Nephron progenitor cell (in vitro differentiated cells): ENCODE results near the gene APOBEC3A.
A peak's percentile ranks its signal among the peaks of the same experiment; 100 is the strongest.
"Not testable (repeated sequence)": the region's sequence is repeated elsewhere in the genome, so short reads cannot be mapped to it uniquely, and the experiment has no call there.

Experiments used
- DNase-seq: peaks from one replicate; pipeline ENCODE4 v3.0.0; 2021
- H3K27ac Mint-ChIP-seq: 2 replicates; pipeline ENCODE4 v1.8.0; 2021; ENCODE audit warnings: mild to moderate bottlenecking, moderate library complexity, mixed read lengths
- H3K27me3 Mint-ChIP-seq: 2 replicates; pipeline ENCODE4 v1.8.0; 2021; ENCODE audit warnings: mild to moderate bottlenecking, low read depth, mixed read lengths; ENCODE audit not compliant: poor library complexity
- H3K36me3 Mint-ChIP-seq: 2 replicates; pipeline ENCODE4 v1.8.0; 2021; ENCODE audit warnings: low read depth, mixed read lengths
- H3K4me1 Mint-ChIP-seq: 2 replicates; pipeline ENCODE4 v1.8.0; 2021; ENCODE audit warnings: mixed read lengths
- H3K4me3 Mint-ChIP-seq: 2 replicates; pipeline ENCODE4 v1.8.0; 2021; ENCODE audit warnings: mild to moderate bottlenecking, moderate library complexity, mixed read lengths
- H3K9me3 Mint-ChIP-seq: 2 replicates; pipeline ENCODE4 v1.8.0; 2021; ENCODE audit warnings: mild to moderate bottlenecking, moderate library complexity, mixed read lengths
- TF ChIP-seq, protein P1 (sequence below): fragments of 200-600 bp; sonication (generic); IDR thresholded peaks from 2 replicates; pipeline ENCODE4 v1.5.0; 2021; ENCODE audit warnings: antibody characterized with exemption

The APOBEC3A gene

DNA sequence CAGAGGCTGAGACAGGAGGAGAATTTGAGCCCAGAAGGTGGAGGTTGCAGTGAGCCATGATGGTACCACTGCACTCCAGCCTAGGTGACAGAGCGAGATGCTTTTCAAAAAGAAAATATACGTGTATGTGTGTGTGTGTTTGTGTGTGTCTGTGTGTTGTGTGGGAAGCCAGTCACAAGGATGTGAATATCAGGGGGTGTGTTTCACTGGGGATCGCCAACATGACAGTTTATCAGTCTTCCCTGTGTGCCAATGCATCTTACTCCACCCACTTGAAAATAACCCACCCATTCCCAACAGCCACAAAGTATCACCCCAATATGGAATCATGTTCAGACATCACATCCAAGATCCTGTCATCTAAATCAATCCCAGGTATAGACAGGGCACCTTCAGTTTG, 14.4 kb downstream of the APOBEC3A start:
- H3K4me3 Mint-ChIP-seq = no peak overlapping the region
- no peaks in the 10 kb centered on the region for H3K36me3 Mint-ChIP-seq
- peaks cover 26% of the 10 kb centered on the region for H3K9me3 Mint-ChIP-seq
- H3K27ac Mint-ChIP-seq = no peak overlapping the region
- TF ChIP-seq, protein P1, sequence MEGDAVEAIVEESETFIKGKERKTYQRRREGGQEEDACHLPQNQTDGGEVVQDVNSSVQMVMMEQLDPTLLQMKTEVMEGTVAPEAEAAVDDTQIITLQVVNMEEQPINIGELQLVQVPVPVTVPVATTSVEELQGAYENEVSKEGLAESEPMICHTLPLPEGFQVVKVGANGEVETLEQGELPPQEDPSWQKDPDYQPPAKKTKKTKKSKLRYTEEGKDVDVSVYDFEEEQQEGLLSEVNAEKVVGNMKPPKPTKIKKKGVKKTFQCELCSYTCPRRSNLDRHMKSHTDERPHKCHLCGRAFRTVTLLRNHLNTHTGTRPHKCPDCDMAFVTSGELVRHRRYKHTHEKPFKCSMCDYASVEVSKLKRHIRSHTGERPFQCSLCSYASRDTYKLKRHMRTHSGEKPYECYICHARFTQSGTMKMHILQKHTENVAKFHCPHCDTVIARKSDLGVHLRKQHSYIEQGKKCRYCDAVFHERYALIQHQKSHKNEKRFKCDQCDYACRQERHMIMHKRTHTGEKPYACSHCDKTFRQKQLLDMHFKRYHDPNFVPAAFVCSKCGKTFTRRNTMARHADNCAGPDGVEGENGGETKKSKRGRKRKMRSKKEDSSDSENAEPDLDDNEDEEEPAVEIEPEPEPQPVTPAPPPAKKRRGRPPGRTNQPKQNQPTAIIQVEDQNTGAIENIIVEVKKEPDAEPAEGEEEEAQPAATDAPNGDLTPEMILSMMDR = no peak
- DNase-seq = no peak
- H3K4me1 Mint-ChIP-seq = peaks cover 12% of the 10 kb centered on the region
- H3K27me3 Mint-ChIP-seq = peaks cover 39% of the 10 kb centered on the region

DNA sequence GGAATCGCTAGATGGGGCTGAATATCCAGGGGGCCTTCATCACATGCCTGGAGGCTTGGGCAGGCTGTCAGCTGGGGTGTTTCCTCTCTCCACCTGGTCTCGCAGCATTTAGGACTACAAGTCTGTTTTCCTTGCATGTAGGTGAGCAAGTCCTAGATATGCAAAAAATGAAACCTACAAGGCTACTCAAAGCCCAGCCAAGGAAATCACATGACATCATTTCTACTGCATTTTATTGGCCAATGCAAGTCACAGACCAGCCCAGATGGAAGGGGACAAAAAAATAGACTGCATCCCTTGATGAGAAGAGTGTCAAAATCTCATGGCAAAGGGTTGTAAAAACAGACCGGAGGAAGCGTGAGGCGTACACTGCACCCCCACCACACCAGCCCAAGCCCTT, 15.1 kb downstream of the APOBEC3A start:
- Mint-ChIP-seq H3K9me3 (peaks cover 33% of the 10 kb centered on the region), H3K27ac (no peak overlapping the region)

DNA sequence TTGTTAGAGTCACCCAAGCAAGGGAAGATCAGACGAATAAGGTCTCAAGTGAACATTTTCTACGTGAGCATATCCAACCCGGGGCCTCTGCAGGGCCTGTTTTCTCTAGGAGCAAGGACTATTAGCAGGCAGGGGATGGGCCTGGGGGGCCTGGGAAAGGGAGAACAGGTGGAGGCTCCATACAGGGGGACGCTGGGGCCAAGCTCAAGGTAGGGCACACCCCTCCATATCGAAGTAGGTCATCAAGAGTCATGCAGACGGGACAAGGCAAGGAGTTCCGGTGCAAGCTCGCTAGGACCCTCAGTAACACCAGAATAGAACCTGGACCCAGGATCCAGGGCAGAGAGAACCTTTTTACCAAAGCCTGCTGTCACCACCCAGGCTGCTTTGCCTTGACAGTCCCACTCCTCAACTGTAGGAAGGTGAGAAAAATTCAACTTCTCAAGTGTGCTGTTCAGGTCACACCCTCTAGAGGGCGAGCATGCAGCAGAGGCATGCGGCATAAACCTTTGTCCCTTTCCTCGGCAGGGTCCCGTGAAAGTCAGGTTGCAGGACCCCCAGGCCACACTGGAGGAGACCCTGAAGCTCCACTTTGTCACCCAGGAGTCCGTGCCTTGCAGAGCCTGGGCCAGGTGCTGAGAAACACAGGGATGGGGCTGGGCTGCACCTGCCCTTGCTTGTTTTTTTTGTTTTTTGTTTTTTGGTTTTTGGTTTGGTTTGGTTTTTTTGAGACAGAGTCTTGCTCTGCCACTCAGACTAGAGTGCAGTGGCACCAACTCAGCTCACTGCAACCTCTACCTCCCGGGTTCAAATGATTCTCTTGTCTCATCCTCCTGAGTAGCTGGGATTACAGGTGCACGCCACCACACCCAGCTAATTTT, 16.1 kb downstream of the APOBEC3A start:
- peak; percentile 70 for DNase-seq
- peaks cover 4% of the 10 kb centered on the region for H3K36me3 Mint-ChIP-seq
- H3K4me1 Mint-ChIP-seq = peaks cover 10% of the 10 kb centered on the region
- no peak overlapping the region for H3K27ac Mint-ChIP-seq
- peaks cover 39% of the 10 kb centered on the region for H3K27me3 Mint-ChIP-seq
- TF ChIP-seq, protein P1 = peak; percentile 77
- H3K9me3 Mint-ChIP-seq = peaks cover 40% of the 10 kb centered on the region
- H3K4me3 Mint-ChIP-seq = no peak overlapping the region

More for the DNA sequence above, 15.1 kb downstream of the APOBEC3A start:
- H3K27me3 Mint-ChIP-seq = peaks cover 35% of the 10 kb centered on the region
- H3K4me3 Mint-ChIP-seq = no peak overlapping the region
- H3K36me3 Mint-ChIP-seq = no peaks in the 10 kb centered on the region
- peaks cover 10% of the 10 kb centered on the region for H3K4me1 Mint-ChIP-seq
- no peak for DNase-seq
- TF ChIP-seq, protein P1 = no peak

DNA sequence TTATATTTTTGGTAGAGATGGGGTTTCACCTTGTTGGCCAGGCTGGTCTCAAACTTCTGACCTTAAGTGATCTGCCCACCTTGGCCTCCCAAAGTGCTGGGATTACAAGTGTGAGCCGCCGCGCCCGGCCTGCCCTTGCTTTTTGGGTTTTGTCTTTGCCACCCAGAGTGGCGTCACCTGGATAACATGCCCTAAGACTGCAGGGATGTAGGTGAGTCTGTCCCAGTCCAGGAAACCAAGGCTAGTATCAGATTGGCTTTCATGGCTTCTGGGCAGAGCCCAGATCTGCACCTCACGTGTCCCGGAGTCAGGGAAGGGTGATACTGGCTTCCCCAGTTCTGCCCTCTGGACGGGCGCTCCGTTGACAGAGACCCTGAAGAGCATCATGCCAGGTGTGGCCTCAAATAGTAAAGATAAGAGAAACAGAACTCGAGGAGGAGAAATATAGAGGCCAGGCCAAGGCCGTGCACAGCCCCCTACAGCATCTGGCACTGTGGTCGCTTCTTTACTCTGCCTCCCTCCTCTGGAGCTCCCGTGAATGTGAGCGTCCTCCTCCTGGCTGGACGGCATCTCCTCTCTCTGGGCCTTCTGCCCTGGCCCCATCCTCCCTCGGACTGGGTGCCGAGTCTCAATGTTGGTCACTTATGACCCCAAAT, 16.9 kb downstream of the APOBEC3A start:
- no peak for DNase-seq
- peaks cover 4% of the 10 kb centered on the region for H3K36me3 Mint-ChIP-seq
- H3K27ac Mint-ChIP-seq = no peak overlapping the region
- peaks cover 37% of the 10 kb centered on the region for H3K27me3 Mint-ChIP-seq
- no peak overlapping the region for H3K4me3 Mint-ChIP-seq
- TF ChIP-seq, protein P1 = no peak
- peaks cover 6% of the 10 kb centered on the region for H3K4me1 Mint-ChIP-seq
- H3K9me3 Mint-ChIP-seq = peaks cover 44% of the 10 kb centered on the region

DNA sequence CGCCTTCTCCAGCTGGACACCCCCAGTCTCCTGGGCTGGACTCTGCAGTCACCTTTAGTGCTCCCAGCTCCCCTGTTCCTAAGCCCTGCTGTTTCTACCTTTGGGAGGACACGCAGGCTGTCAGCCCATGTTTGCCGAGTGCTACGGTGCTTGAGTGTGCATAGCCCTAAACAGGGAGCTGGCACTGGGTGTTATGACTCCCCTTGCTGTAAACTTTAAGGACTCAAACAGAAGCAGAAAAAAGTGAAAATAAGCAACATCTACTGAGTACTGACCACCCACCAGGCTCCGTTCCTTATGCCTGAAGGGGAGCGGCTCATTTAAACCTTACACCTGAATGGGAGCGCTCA, 17.4 kb downstream of the APOBEC3A start:
- peaks cover 47% of the 10 kb centered on the region for H3K9me3 Mint-ChIP-seq
- H3K4me1 Mint-ChIP-seq = peaks cover 6% of the 10 kb centered on the region
- no peak overlapping the region for H3K4me3 Mint-ChIP-seq
- H3K27me3 Mint-ChIP-seq = peaks cover 32% of the 10 kb centered on the region
- H3K36me3 Mint-ChIP-seq = peaks cover 4% of the 10 kb centered on the region
- DNase-seq = no peak
- TF ChIP-seq, protein P1 = no peak
- H3K27ac Mint-ChIP-seq = no peak overlapping the region

DNA sequence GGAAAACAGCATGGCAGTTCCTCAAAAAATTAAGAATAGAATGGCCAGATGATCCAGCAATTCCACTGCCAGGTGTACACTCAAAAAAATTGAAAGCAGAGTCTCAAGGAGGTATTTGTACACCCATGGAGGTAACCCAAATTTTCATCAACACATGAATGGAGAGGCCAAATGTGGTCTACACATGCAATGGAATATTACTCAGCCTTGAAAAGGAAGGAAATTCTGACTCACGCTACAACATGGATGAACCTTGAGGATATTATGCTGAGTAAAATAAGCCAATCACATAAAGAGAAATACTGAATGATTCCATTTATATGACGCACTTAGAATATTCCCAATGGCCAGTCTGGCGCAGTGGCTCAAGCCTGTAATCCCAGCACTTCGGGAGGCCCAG, 19.9 kb downstream of the APOBEC3A start:
- H3K36me3 Mint-ChIP-seq, H3K4me3 Mint-ChIP-seq: not testable (repeated sequence)
- peaks cover 13% of the 10 kb centered on the region for H3K4me1 Mint-ChIP-seq

DNA sequence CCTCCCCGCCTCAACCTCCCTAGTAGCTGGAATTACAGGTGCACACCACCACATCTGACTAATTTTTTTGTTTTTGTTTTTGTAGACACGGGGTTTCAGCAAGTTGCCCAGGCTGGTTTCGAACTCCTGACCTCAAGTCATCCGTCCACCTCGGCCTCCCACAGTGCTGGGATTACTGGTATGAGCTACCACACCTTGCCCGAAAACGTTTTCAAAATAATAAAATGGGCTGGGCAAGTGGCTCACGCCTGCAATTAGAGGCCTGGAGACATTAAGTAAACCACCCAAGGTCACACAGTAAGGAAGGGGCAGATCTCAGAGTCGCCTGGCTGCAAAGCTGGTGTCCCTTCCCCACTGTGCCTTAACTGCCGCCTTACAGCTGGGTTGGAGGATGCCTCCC, 23.2 kb downstream of the APOBEC3A start:
- not testable (repeated sequence) for H3K4me3 Mint-ChIP-seq, H3K27ac Mint-ChIP-seq, DNase-seq
- H3K4me1 Mint-ChIP-seq = peaks cover 20% of the 10 kb centered on the region
- peaks cover 13% of the 10 kb centered on the region for H3K36me3 Mint-ChIP-seq
- peaks cover 17% of the 10 kb centered on the region for H3K27me3 Mint-ChIP-seq
- peaks cover 69% of the 10 kb centered on the region for H3K9me3 Mint-ChIP-seq

More for the DNA sequence above, 19.9 kb downstream of the APOBEC3A start:
- not testable (repeated sequence) for H3K27ac Mint-ChIP-seq, DNase-seq
- H3K27me3 Mint-ChIP-seq = peaks cover 20% of the 10 kb centered on the region
- H3K9me3 Mint-ChIP-seq = peaks cover 54% of the 10 kb centered on the region
